H1 (cell line): ENCODE measurements around the gene PAGE2B. TPM values are rescaled to one million over a fixed set of nuclear protein-coding genes. Genes with fewer than 3 reads are reported as not detected.

Source experiments
- CTCF ChIA-PET: fragments of 300-600 bp; sonication (Branson Sonifier 250); formaldehyde crosslinking; loops from one replicate; lab custom pipeline; 2021; ENCODE audit not compliant: partially characterized antibody; lab: Charles Lee
- POLR2A ChIA-PET: fragments of 300-600 bp; sonication (Branson Sonifier 250); formaldehyde crosslinking; loops from one replicate; lab custom pipeline; 2021; ENCODE audit warnings: inconsistent platforms; ENCODE audit not compliant: partially characterized antibody; lab: Charles Lee
- DNase-seq, 2 experiments: peaks; one replicate each; pipeline versions ENCODE4 v3.0.0 to v3.0.0-alpha.2; 2010 to 2022; ENCODE audit warnings: low spot score in 2 of 2, low read depth in 1 of 2, mixed read lengths in 1 of 2
- FAIRE-seq: peaks from 2 replicates; lab custom pipeline; 2011; peaks lifted over from hg19 to GRCh38; lab: Jason Lieb, UNC
- H2AFZ ChIP-seq: 2 replicates; pipeline ENCODE4 v1.8.1; 2012; ENCODE audit warnings: low read length, inconsistent platforms
- H2AK5ac ChIP-seq: 2 replicates; pipeline ENCODE4 v1.6.1; 2013; ENCODE audit warnings: low read depth, low read length
- H2BK120ac ChIP-seq: replicated peaks from 2 replicates; pipeline ENCODE3; 2013; ENCODE audit warnings: low read depth, low read length, inconsistent platforms
- H2BK12ac ChIP-seq: 2 replicates; pipeline ENCODE4 v1.6.1; 2013; ENCODE audit warnings: low read depth, low read length
- H2BK15ac ChIP-seq: 2 replicates; pipeline ENCODE4 v1.6.1; 2013; ENCODE audit warnings: low read length
- H2BK20ac ChIP-seq: 2 replicates; pipeline ENCODE4 v1.6.1; 2013; ENCODE audit warnings: low read length
- H2BK5ac ChIP-seq: 2 replicates; pipeline ENCODE4 v1.6.1; 2013; ENCODE audit warnings: low read depth, low read length
- H3K14ac ChIP-seq: 2 replicates; pipeline ENCODE4 v1.6.1; 2013; ENCODE audit warnings: inconsistent platforms; ENCODE audit not compliant: insufficient read length
- H3K18ac ChIP-seq: 2 replicates; pipeline ENCODE4 v1.6.1; 2013; ENCODE audit warnings: low read length; ENCODE audit errors: extremely low read depth
- H3K23ac ChIP-seq: 2 replicates; pipeline ENCODE4 v1.6.1; 2013; ENCODE audit warnings: inconsistent platforms; ENCODE audit not compliant: insufficient read length
- H3K23me2 ChIP-seq: 2 replicates; pipeline ENCODE4 v1.6.1; 2013; ENCODE audit warnings: low read depth, low read length
- H3K27ac ChIP-seq: 2 replicates; pipeline ENCODE4 v1.6.1; 2011; ENCODE audit warnings: low read depth, low read length, inconsistent platforms
- H3K27me3 ChIP-seq, 4 experiments: replicated peaks in 1 of 4; 1 replicate in 1 of 4; 2 replicates in 3 of 4; pipeline versions ENCODE4 v1.6.1 to v1.8.1; 2011 to 2013; ENCODE audit warnings: low read length in 3 of 4, mild to moderate bottlenecking in 3 of 4, inconsistent platforms in 2 of 4, mixed read lengths in 2 of 4, moderate library complexity in 1 of 4; ENCODE audit not compliant: control insufficient read depth in 3 of 4, insufficient read depth in 3 of 4; ENCODE audit errors: extremely low read depth in 1 of 4
- H3K36me3 ChIP-seq, 4 experiments: 2 replicates each; pipeline versions ENCODE4 v1.6.1 to v1.8.1; 2011 to 2013; ENCODE audit warnings: mild to moderate bottlenecking in 4 of 4, low read length in 3 of 4, moderate library complexity in 2 of 4, control low read depth in 1 of 4, inconsistent platforms in 1 of 4; ENCODE audit not compliant: insufficient read depth in 4 of 4, control insufficient read depth in 2 of 4
- H3K4ac ChIP-seq: replicated peaks from 2 replicates; pipeline ENCODE3; 2013; ENCODE audit warnings: low read length, low read depth, mixed read lengths, inconsistent platforms; ENCODE audit not compliant: insufficient read length
- H3K4me1 ChIP-seq, 4 experiments: replicated peaks in 1 of 4; 1 replicate in 1 of 4; 2 replicates in 3 of 4; pipeline versions ENCODE4 v1.6.1 to v1.8.1; 2011 to 2013; ENCODE audit warnings: low read length in 3 of 4, inconsistent platforms in 2 of 4, mixed read lengths in 1 of 4; ENCODE audit not compliant: insufficient read depth in 4 of 4, control insufficient read depth in 3 of 4
- H3K4me2 ChIP-seq, 2 experiments: 2 replicates each; pipeline versions ENCODE4 v1.6.1 to v1.8.1; 2011 to 2013; ENCODE audit warnings: low read depth in 2 of 2, low read length in 2 of 2, control low read depth in 1 of 2, inconsistent platforms in 1 of 2, mild to moderate bottlenecking in 1 of 2; ENCODE audit not compliant: insufficient read depth in 1 of 2
- H3K4me3 ChIP-seq, 4 experiments: fragments of 200-600, 300-600 bp in 1 of 4; sonication (generic), shearing (Covaris generic), sonication (Bioruptor Twin) in 1 of 4; 2 replicates each; pipeline versions ENCODE4 v1.5.1 to v1.8.1; 2011 to 2016; ENCODE audit warnings: low read length in 4 of 4, low read depth in 3 of 4, control low read depth in 2 of 4, inconsistent platforms in 2 of 4, mild to moderate bottlenecking in 2 of 4, mixed read lengths in 1 of 4, moderate library complexity in 1 of 4; ENCODE audit not compliant: insufficient read depth in 2 of 4; ENCODE audit errors: extremely low read depth in 1 of 4
- H3K56ac ChIP-seq: replicated peaks from 2 replicates; pipeline ENCODE3; 2013; ENCODE audit warnings: low read depth, mild to moderate bottlenecking, mixed read lengths, low read length, inconsistent platforms; ENCODE audit not compliant: insufficient read length
- H3K79me1 ChIP-seq: 2 replicates; pipeline ENCODE4 v1.6.1; 2013; ENCODE audit warnings: low read depth, low read length, control low read depth
- H3K79me2 ChIP-seq, 2 experiments: 2 replicates each; pipeline versions ENCODE4 v1.6.1 to v1.8.1; 2012 to 2013; ENCODE audit warnings: low read length in 2 of 2, mild to moderate bottlenecking in 2 of 2, inconsistent platforms in 1 of 2; ENCODE audit not compliant: insufficient read depth in 2 of 2, control insufficient read depth in 1 of 2
- H3K9ac ChIP-seq, 4 experiments: replicated peaks in 1 of 4; 1 replicate in 1 of 4; 2 replicates in 3 of 4; pipeline versions ENCODE4 v1.6.1 to v1.8.1; 2011 to 2013; ENCODE audit warnings: low read depth in 3 of 4, low read length in 3 of 4, control low read depth in 2 of 4, mild to moderate bottlenecking in 2 of 4, moderate library complexity in 2 of 4, inconsistent platforms in 1 of 4; ENCODE audit errors: extremely low read depth in 1 of 4
- H3K9me3 ChIP-seq, 2 experiments: 2 replicates each; pipeline versions ENCODE4 v1.6.1 to v1.8.1; 2012 to 2013; ENCODE audit warnings: mild to moderate bottlenecking in 2 of 2, moderate library complexity in 2 of 2, control low read depth in 1 of 2, inconsistent platforms in 1 of 2, low read depth in 1 of 2, low read length in 1 of 2, mixed read lengths in 1 of 2; ENCODE audit not compliant: insufficient read depth in 2 of 2
- H4K20me1 ChIP-seq, 2 experiments: replicated peaks in 1 of 2; 2 replicates each; pipeline versions ENCODE3 to v1.8.1; 2011 to 2013; ENCODE audit warnings: inconsistent platforms in 2 of 2, low read length in 2 of 2, mild to moderate bottlenecking in 1 of 2; ENCODE audit not compliant: insufficient read depth in 2 of 2, control insufficient read depth in 1 of 2
- H4K5ac ChIP-seq: 2 replicates; pipeline ENCODE4 v1.6.1; 2013; ENCODE audit warnings: low read length, low read depth, mixed read lengths, inconsistent platforms; ENCODE audit not compliant: insufficient read length
- H4K8ac ChIP-seq: 2 replicates; pipeline ENCODE4 v1.8.0; 2013; ENCODE audit warnings: mild to moderate bottlenecking, moderate library complexity, low read length, inconsistent platforms; ENCODE audit not compliant: insufficient read depth; ENCODE audit errors: extremely low read depth
- H4K91ac ChIP-seq: replicated peaks from 2 replicates; pipeline ENCODE3; 2013; ENCODE audit warnings: low read length, mixed read lengths, inconsistent platforms; ENCODE audit not compliant: insufficient read length
- CEBPB ChIP-seq: IDR thresholded peaks from 2 replicates; pipeline ENCODE4 v1.6.1; 2012; ENCODE audit warnings: low read depth, low read length
- EGR1 ChIP-seq: IDR thresholded peaks from 2 replicates; pipeline ENCODE4 v1.6.1; 2011; ENCODE audit warnings: low read depth, low read length, borderline replicate concordance
- KDM4A ChIP-seq: IDR thresholded peaks from one replicate; pipeline ENCODE4 v1.7.1; 2012; ENCODE audit warnings: low read depth, mild to moderate bottlenecking, moderate library complexity, low read length, inconsistent platforms; ENCODE audit not compliant: severe bottlenecking
- MAFK ChIP-seq: IDR thresholded peaks from 2 replicates; pipeline ENCODE4 v1.6.1; 2012; ENCODE audit warnings: low read depth, mild to moderate bottlenecking, improper control_type of control experiment, low read length
- NANOG ChIP-seq: IDR thresholded peaks from 2 replicates; pipeline ENCODE4 v1.6.1; 2011; ENCODE audit warnings: low read length, low read depth, mild to moderate bottlenecking, inconsistent platforms; ENCODE audit not compliant: insufficient read depth, poor library complexity, severe bottlenecking
- POLR2AphosphoS5 ChIP-seq: IDR thresholded peaks from 2 replicates; pipeline ENCODE4 v1.6.1; 2011; ENCODE audit warnings: low read depth, low read length
- RAD21 ChIP-seq, 2 experiments: IDR thresholded peaks in 1 of 2; conservative IDR thresholded peaks in 1 of 2; 2 replicates each; pipeline ENCODE4 v1.6.1; 2011; ENCODE audit warnings: low read depth in 2 of 2, low read length in 2 of 2, improper control_type of control experiment in 1 of 2, inconsistent platforms in 1 of 2, mild to moderate bottlenecking in 1 of 2, moderate library complexity in 1 of 2
- RFX5 ChIP-seq: IDR thresholded peaks from 2 replicates; pipeline ENCODE4 v1.6.1; 2011; ENCODE audit warnings: low read depth, low read length, improper control_type of control experiment, borderline replicate concordance
- RXRA ChIP-seq: IDR thresholded peaks from 2 replicates; pipeline ENCODE4 v1.6.1; 2011; ENCODE audit warnings: low read depth, mild to moderate bottlenecking, low read length, moderate library complexity; ENCODE audit not compliant: insufficient read depth
- TAF7 ChIP-seq: optimal IDR thresholded peaks from 2 replicates; pipeline ENCODE3; 2011; ENCODE audit warnings: low read depth, mild to moderate bottlenecking, inconsistent platforms, low read length, moderate library complexity, borderline replicate concordance
- TBP ChIP-seq: IDR thresholded peaks from 2 replicates; pipeline ENCODE4 v1.6.1; 2011; ENCODE audit warnings: low read depth, low read length, improper control_type of control experiment
- WGBS, 2 experiments: shearing (Covaris generic) in 1 of 2; methylation state at CpG; one replicate each; pipeline versions ENCODE4 v1.1.6 to v1.1.7; 2013 to 2015; ENCODE audit warnings: low lambda C conversion rate in 2 of 2, mixed read lengths in 2 of 2, inconsistent platforms in 1 of 2, low coverage in 1 of 2, missing lambda C conversion rate in 1 of 2; ENCODE audit not compliant: insufficient replicate concordance in 2 of 2, insufficient coverage in 1 of 2, insufficient read length in 1 of 2; ENCODE audit errors: extremely low coverage in 1 of 2, missing lambda C conversion rate in 1 of 2; 5-methylcytosine and 5-hydroxymethylcytosine counted together
- polyA plus RNA-seq, 7 experiments: library from polyadenylated mRNA; depleted of rRNA in 3 of 7; stranded (reverse) in 5 of 7; unstranded in 2 of 7; fragments of >200 nt in 5 of 7; fragments of 200-250 nt in 2 of 7; gene quantifications; 1 replicate in 5 of 7; 2 replicates in 1 of 7; 4 replicates in 1 of 7; pipeline versions ENCODE4 v1.2.1 to v1.2.3, GENCODE V29; 2011 to 2013; ENCODE audit warnings: missing spikeins in 2 of 7, mixed read lengths in 2 of 7
- total RNA-seq: library from RNA; stranded (reverse); fragmentation: NEBNext Ultra II Directional; extraction: Animal tissue kit (Norgen Biotek cat#: 25700); gene quantifications from 2 replicates; pipeline ENCODE4 v1.2.1, GENCODE V29; 2021

Gene PAGE2B
- total and polyA plus RNA-seq, 2 of the 8 experiments (the other 6 are each of a cell fraction or from before 2014, with no cell fraction given): not detected

DNA sequence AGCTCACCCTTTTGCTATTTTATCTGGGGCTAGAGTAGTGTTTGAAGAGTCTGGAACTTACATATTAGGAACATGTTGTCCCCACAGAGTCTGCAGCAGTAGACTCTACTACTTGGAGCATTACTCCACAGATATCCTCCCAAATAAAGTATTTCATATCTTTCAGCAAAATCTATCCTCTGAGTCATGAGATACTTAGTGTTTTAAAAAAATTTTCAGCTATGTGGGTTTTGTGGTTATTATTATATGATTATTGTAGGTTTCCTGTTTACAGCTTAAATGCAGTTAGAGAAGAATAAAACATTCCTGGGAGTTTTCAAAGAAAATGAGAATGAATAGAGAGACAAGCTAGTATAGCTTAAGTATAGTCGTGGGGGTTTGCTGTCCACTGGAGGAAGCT lies 44.9 kb downstream of the PAGE2B start:
- H2AK5ac ChIP-seq: no peak overlapping the region
- no peaks in the 10 kb centered on the region for H3K79me2 ChIP-seq
- POLR2A ChIA-PET: no interaction called here
- H2BK5ac ChIP-seq: no peak overlapping the region
- H3K27me3 ChIP-seq: no peaks in the 10 kb centered on the region
- WGBS, 2 experiments: 60% methylated on average over 1 of the region's 1 CpG; no CpG with 5 or more reads in 1 of the 2 experiments
- no peak overlapping the region for H2BK120ac ChIP-seq
- no peaks in the 10 kb centered on the region for H3K4me1 ChIP-seq
- H3K9ac ChIP-seq: no peak overlapping the region
- no peak for TF ChIP-seq POLR2AphosphoS5
- TF ChIP-seq RXRA: no peak
- no peak for TF ChIP-seq CEBPB
- TF ChIP-seq NANOG: no peak
- no peak for TF ChIP-seq TBP
- TF ChIP-seq MAFK: no peak
- TF ChIP-seq RFX5: no peak
- TF ChIP-seq RAD21 (IDR thresholded peaks at IDR 0.05 in 1 of 2, conservative IDR thresholded peaks at IDR 0.05 in 1 of 2; ENCODE audit: low read depth in 2 of 2, low read length in 2 of 2): no peak
- no peak for TF ChIP-seq EGR1
- TF ChIP-seq KDM4A: no peak
- no peak for TF ChIP-seq TAF7
- no peak overlapping the region for H3K4ac ChIP-seq
- no peak overlapping the region for H3K56ac ChIP-seq
- no peak overlapping the region for H3K27ac ChIP-seq
- H2BK20ac ChIP-seq: no peak overlapping the region
- H3K9me3 ChIP-seq: no peaks in the 10 kb centered on the region; a peak in 1 of 4 replicates
- H3K4me2 ChIP-seq: no peak overlapping the region
- no peaks in the 10 kb centered on the region for H3K36me3 ChIP-seq
- no peak overlapping the region for H4K91ac ChIP-seq
- CTCF ChIA-PET: no interaction called here
- H4K8ac ChIP-seq: no peak overlapping the region
- no peak overlapping the region for H3K18ac ChIP-seq
- H3K23ac ChIP-seq: no peak overlapping the region
- H4K5ac ChIP-seq: no peak overlapping the region
- H3K4me3 ChIP-seq: no peak overlapping the region
- H3K14ac ChIP-seq: no peak overlapping the region
- H2AFZ ChIP-seq: no peak overlapping the region
- FAIRE-seq: no peak
- H2BK15ac ChIP-seq: no peak overlapping the region
- no peaks in the 10 kb centered on the region for H3K79me1 ChIP-seq
- DNase-seq: no peak
- H3K23me2 ChIP-seq: no peaks in the 10 kb centered on the region
- no peaks in the 10 kb centered on the region for H4K20me1 ChIP-seq
- H2BK12ac ChIP-seq: no peak overlapping the region
